Breast epithelium (tissue), 4 donors: ENCODE data around the gene LRRD1. TPM values are rescaled to one million over a fixed set of nuclear protein-coding genes. Genes with fewer than 3 reads are reported as not detected.

Source experiments
- DNase-seq, 2 donors: peaks; one replicate each; pipeline ENCODE4 v3.0.0-alpha.2; 2019; ENCODE audit warnings: low spot score in 2 of 2
- H3K27ac ChIP-seq, 2 donors: fragments of 200-600 bp; sonication (generic) in 1 of 2; one replicate each; pipeline ENCODE4 v1.5.1; 2016 to 2019; ENCODE audit warnings: mild to moderate bottlenecking in 1 of 2
- H3K27me3 ChIP-seq, 2 donors: fragments of 200-600 bp; sonication (generic) in 1 of 2; one replicate each; pipeline versions ENCODE4 v1.5.1 to v1.6.0; 2017 to 2019; ENCODE audit warnings: control low read depth in 1 of 2, mild to moderate bottlenecking in 1 of 2
- H3K36me3 ChIP-seq: fragments of 200-600 bp; one replicate; pipeline ENCODE4 v1.5.1; 2019
- H3K4me1 ChIP-seq, 2 donors: fragments of 200-600 bp; sonication (generic); one replicate each; pipeline ENCODE4 v1.5.1; 2016 to 2019; ENCODE audit warnings: control low read depth in 1 of 2
- H3K4me3 ChIP-seq, 3 donors: fragments of 200-600 bp; sonication (generic); 1 replicate in 2 of 3; 2 replicates in 1 of 3; pipeline ENCODE4 v1.5.1; 2016 to 2019; ENCODE audit warnings: mild to moderate bottlenecking in 3 of 3, moderate library complexity in 2 of 3
- H3K9me3 ChIP-seq, 2 donors: fragments of 200-600 bp; sonication (generic) in 1 of 2; one replicate each; pipeline ENCODE4 v1.5.1; 2016 to 2019; ENCODE audit warnings: control low read depth in 1 of 2
- POLR2A ChIP-seq: fragments of 450-650 bp; IDR thresholded peaks from one replicate; pipeline ENCODE4 v1.6.1; 2016; ENCODE audit warnings: antibody characterized with exemption, mild to moderate bottlenecking, moderate library complexity
- POLR2AphosphoS5 ChIP-seq, 3 donors: sonication (generic); formaldehyde crosslinking; IDR thresholded peaks; one replicate each; pipeline ENCODE4 v1.6.1; 2017; ENCODE audit warnings: antibody characterized with exemption in 3 of 3
- intact Hi-C: fragments of 100-400 bp; cut with DNase I; formaldehyde crosslinking; loops from one replicate; pipeline ENCODE4 v1.15.1; 2023; ENCODE audit warnings: low total_unique reads
- total RNA-seq, 3 donors: library from RNA; depleted of rRNA; stranded (reverse); fragments of >200 nt; gene quantifications; one replicate each; pipeline ENCODE4 v1.1.0, GENCODE V29; 2016
- TF ChIP-seq, protein P1 (sequence below), 3 donors: fragments of 450-650 bp; IDR thresholded peaks; one replicate each; pipeline ENCODE4 v1.5.1; 2016 to 2017; ENCODE audit warnings: antibody characterized with exemption in 3 of 3, mild to moderate bottlenecking in 3 of 3, moderate library complexity in 3 of 3

Gene LRRD1
- total RNA-seq = under 1 TPM in 2 of 3 donors, not detected in 1; 0.16 to 0.33 TPM

DNA sequence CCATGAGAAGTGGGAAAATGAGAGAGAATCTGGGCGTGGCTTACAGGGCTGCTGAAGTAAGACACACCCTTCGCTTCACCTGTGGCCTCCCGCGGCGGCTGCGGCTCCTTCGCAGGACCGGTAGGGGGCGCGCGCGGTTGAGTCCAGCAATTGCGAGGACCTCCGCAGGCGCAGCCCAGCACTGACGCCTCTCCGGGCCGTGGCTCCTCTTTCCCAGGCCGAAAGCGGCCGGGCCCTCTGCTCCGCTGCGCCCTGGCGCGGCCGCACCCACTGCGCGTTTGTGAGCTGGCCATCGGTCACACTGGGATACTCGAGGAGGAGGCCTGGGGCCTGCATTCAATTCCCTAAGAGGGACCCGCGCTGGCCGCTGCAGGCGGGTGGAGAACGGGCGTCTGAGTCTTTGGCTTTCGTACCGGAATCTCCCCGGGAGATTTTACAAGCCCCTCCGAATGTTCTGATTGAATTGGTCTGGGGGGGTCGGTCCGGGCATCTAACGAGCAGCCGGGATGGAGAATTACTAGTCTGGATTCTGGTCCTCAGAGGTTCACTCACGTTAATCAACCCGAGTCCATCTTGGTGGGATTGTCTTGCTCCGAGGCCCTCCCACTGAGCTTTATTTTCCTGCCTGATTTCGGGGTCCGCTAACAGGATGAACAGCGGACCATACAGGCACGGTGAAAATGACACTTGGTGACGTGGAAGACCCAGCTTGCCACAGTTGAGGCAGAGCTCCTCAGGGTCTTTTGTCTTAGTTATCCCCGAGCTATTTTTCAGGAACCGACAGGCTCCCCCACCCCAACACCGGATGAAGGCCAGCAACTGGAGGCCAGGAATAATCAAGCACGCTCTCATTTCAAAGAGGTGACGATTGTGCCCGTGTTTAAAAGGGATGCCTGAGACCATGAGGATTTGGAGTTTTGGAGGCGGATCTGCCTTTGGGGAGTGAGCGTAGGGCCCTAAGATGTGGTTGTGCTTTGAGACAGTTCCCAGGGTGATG lies at the start of gene LRRD1:
Gene LRRD1, minus strand, starts transcription at position 215 of the 997 bp plus-strand sequence. CDS start 13,940 bp downstream, outside the sequence.
- Histone ChIP-seq H3K27me3 (no peaks in the 10 kb centered on the region), H3K9me3 (no peaks in the 10 kb centered on the region), H3K36me3 (no peaks in the 10 kb centered on the region), H3K27ac (peak within 1 kb of the TSS; percentile 87 to 91), H3K4me1 (peaks cover 0 to 4% of the 10 kb centered on the region in 2 donors), H3K4me3 (peak within 1 kb of the TSS; percentile 51 to 72 (median 66))
- intact Hi-C loops = no loop called here
- TF ChIP-seq POLR2A (no peak), POLR2AphosphoS5 (IDR thresholded peaks at IDR 0.05) (peak; percentile 19 to 55 (median 51))
- TF ChIP-seq, protein P1, sequence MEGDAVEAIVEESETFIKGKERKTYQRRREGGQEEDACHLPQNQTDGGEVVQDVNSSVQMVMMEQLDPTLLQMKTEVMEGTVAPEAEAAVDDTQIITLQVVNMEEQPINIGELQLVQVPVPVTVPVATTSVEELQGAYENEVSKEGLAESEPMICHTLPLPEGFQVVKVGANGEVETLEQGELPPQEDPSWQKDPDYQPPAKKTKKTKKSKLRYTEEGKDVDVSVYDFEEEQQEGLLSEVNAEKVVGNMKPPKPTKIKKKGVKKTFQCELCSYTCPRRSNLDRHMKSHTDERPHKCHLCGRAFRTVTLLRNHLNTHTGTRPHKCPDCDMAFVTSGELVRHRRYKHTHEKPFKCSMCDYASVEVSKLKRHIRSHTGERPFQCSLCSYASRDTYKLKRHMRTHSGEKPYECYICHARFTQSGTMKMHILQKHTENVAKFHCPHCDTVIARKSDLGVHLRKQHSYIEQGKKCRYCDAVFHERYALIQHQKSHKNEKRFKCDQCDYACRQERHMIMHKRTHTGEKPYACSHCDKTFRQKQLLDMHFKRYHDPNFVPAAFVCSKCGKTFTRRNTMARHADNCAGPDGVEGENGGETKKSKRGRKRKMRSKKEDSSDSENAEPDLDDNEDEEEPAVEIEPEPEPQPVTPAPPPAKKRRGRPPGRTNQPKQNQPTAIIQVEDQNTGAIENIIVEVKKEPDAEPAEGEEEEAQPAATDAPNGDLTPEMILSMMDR (IDR thresholded peaks at IDR 0.05) = peak; percentile 87 to 94 (median 93)
- peak; percentile 86 to 95 for DNase-seq

GRCh38 chr7:92228742-92229141 lies 49.8 kb upstream of the LRRD1 start:
- H3K4me1 ChIP-seq = no peaks in the 10 kb centered on the region
- intact Hi-C loops = no loop called here
- TF ChIP-seq, protein P1 (IDR thresholded peaks at IDR 0.05) = no peak
- no peak for TF ChIP-seq POLR2A
- no peak for TF ChIP-seq POLR2AphosphoS5 (IDR thresholded peaks at IDR 0.05)
- H3K4me3 ChIP-seq = no peak overlapping the region
- H3K27ac ChIP-seq = no peak overlapping the region
- DNase-seq = no peak
- H3K27me3 ChIP-seq = no peaks in the 10 kb centered on the region
- no peaks in the 10 kb centered on the region for H3K9me3 ChIP-seq
- peaks cover 1% of the 10 kb centered on the region for H3K36me3 ChIP-seq

DNA sequence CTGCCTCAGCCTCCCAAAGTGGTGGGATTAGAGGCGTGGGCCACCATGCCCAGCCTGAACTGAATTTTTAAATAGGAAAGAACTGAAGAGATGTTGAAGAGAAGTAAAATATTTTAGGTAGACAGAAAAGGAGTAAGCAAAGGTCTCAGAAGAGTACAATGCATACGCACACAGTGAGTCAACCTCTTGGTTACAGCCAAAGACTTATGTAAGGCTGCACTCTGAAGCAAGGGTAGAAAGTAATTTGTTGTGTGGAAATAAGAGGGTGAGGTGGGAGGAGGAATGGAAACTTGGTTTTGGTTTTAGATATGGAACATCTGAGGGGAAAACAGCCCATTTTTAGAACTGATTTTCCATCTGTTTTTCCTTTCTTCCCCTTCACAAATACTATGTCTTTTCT lies 49.2 kb upstream of the LRRD1 start:
- TF ChIP-seq POLR2AphosphoS5 (IDR thresholded peaks at IDR 0.05) (no peak), POLR2A (no peak)
- TF ChIP-seq, protein P1 (IDR thresholded peaks at IDR 0.05) = no peak
- no peaks in the 10 kb centered on the region for H3K36me3 ChIP-seq
- intact Hi-C loops = no loop called here
- no peak overlapping the region for H3K4me3 ChIP-seq
- no peaks in the 10 kb centered on the region for H3K9me3 ChIP-seq
- H3K27me3 ChIP-seq = no peaks in the 10 kb centered on the region
- H3K4me1 ChIP-seq = no peaks in the 10 kb centered on the region
- no peak overlapping the region for H3K27ac ChIP-seq
- no peak for DNase-seq

GRCh38 chr7:92226981-92227380 lies 48.0 kb upstream of the LRRD1 start:
- intact Hi-C loops = no loop called here
- Histone ChIP-seq H3K27ac (no peak overlapping the region), H3K4me3 (no peak overlapping the region), H3K9me3 (no peaks in the 10 kb centered on the region), H3K4me1 (no peaks in the 10 kb centered on the region), H3K27me3 (no peaks in the 10 kb centered on the region), H3K36me3 (no peaks in the 10 kb centered on the region)
- DNase-seq = no peak
- TF ChIP-seq POLR2AphosphoS5 (IDR thresholded peaks at IDR 0.05) = no peak
- TF ChIP-seq, protein P1 (IDR thresholded peaks at IDR 0.05) = no peak
- no peak for TF ChIP-seq POLR2A

- Histone ChIP-seq H3K27me3 (no peaks in the 10 kb centered on the region), H3K4me3 (no peak overlapping the region), H3K9me3 (no peaks in the 10 kb centered on the region), H3K27ac (no peak overlapping the region), H3K36me3 (peaks cover 4% of the 10 kb centered on the region), H3K4me1 (no peaks in the 10 kb centered on the region)
- DNase-seq = no peak
- TF ChIP-seq, protein P1 (IDR thresholded peaks at IDR 0.05) = no peak
- no peak for TF ChIP-seq POLR2A
- TF ChIP-seq POLR2AphosphoS5 (IDR thresholded peaks at IDR 0.05) = no peak
- intact Hi-C loops = no loop called here
These were observed 42.8 kb upstream of the LRRD1 start for GRCh38 chr7:92221766-92222165.
